Measurements from ENCODE around the gene DRD2.

Gene DRD2

GRCh38 chr11:113484223-113484622 is 9.0 kb upstream of the DRD2 start:
- DNase-seq (ENCODE audit: low spot score), result no peak

- no peak for DNase-seq (ENCODE audit: low spot score)
Measured at GRCh38 chr11:113481672-113482071, 6.5 kb upstream of the DRD2 start.

GRCh38 chr11:113481226-113481625 is 6.0 kb upstream of the DRD2 start:
- no peak for DNase-seq (ENCODE audit: low spot score)

- no peak for DNase-seq (ENCODE audit: low spot score)
Measured at GRCh38 chr11:113477321-113477720, 2.1 kb upstream of the DRD2 start.

GRCh38 chr11:113476553-113476952 is 1.4 kb upstream of the DRD2 start:
- no peak for DNase-seq (ENCODE audit: low spot score)

GRCh38 chr11:113474362-113475159 is 637 bp downstream of the DRD2 start:
- DNase-seq (ENCODE audit: low spot score), result no peak

GRCh38 chr11:113473983-113474361 is 1.2 kb downstream of the DRD2 start:
- no peak for DNase-seq (ENCODE audit: low spot score)

GRCh38 chr11:113472471-113472870 is 2.7 kb downstream of the DRD2 start:
- DNase-seq (ENCODE audit: low spot score), result no peak

- DNase-seq (ENCODE audit: low spot score), result no peak
Measured at GRCh38 chr11:113470233-113470632, 5.0 kb downstream of the DRD2 start.

GRCh38 chr11:113468726-113469345 is 6.4 kb downstream of the DRD2 start:
- DNase-seq (ENCODE audit: low spot score), result no peak

- no peak for DNase-seq (ENCODE audit: low spot score)
Measured at GRCh38 chr11:113467545-113467944, 7.7 kb downstream of the DRD2 start.

- no peak for DNase-seq (ENCODE audit: low spot score)
Measured at GRCh38 chr11:113465786-113466185, 9.4 kb downstream of the DRD2 start.

- DNase-seq (ENCODE audit: low spot score), result no peak
Measured at GRCh38 chr11:113464416-113464815, 10.8 kb downstream of the DRD2 start.

GRCh38 chr11:113462830-113463229 is 12.4 kb downstream of the DRD2 start:
- no peak for DNase-seq (ENCODE audit: low spot score)

- DNase-seq (ENCODE audit: low spot score), result no peak
Measured at GRCh38 chr11:113461639-113462038, 13.6 kb downstream of the DRD2 start.

GRCh38 chr11:113460469-113460868 is 14.7 kb downstream of the DRD2 start:
- no peak for DNase-seq (ENCODE audit: low spot score)

- no peak for DNase-seq (ENCODE audit: low spot score)
Measured at GRCh38 chr11:113458189-113458588, 17.0 kb downstream of the DRD2 start.

- DNase-seq (ENCODE audit: low spot score), result no peak
Measured at GRCh38 chr11:113457784-113458183, 17.4 kb downstream of the DRD2 start.

GRCh38 chr11:113454455-113454854 is 20.7 kb downstream of the DRD2 start:
- DNase-seq (ENCODE audit: low spot score), result no peak

GRCh38 chr11:113449743-113450142 is 25.5 kb downstream of the DRD2 start:
- no peak for DNase-seq (ENCODE audit: low spot score)

- no peak for DNase-seq (ENCODE audit: low spot score)
Measured at GRCh38 chr11:113448316-113448677, 26.9 kb downstream of the DRD2 start.

GRCh38 chr11:113447621-113448315 is 27.4 kb downstream of the DRD2 start:
- DNase-seq (ENCODE audit: low spot score), result no peak

- DNase-seq (ENCODE audit: low spot score), result no peak
Measured at GRCh38 chr11:113446938-113447337, 28.3 kb downstream of the DRD2 start.

Measured in hematopoietic multipotent progenitor cell treated with erythropoietin and hydrocortisone succinate and interleukin-3 and kit ligand, for 17 days (in vitro differentiated cells).